Adipose tissue (tissue), 3 donors: ENCODE measurements around the gene COL23A1. TPM values are rescaled to one million over a fixed set of nuclear protein-coding genes. Genes with fewer than 3 reads are reported as not detected.

Source experiments
- H3K27ac ChIP-seq: one replicate; pipeline ENCODE4 v1.5.1; 2013; ENCODE audit warnings: low read depth, low read length
- WGBS, 3 donors: extraction: QIAGEN DNeasy Blood & Tissue Kit; methylation state at CpG; one replicate each; pipeline ENCODE4 v1.1.7; 2013; 5-methylcytosine and 5-hydroxymethylcytosine counted together
- polyA plus RNA-seq, 3 donors: library from polyadenylated mRNA; stranded (reverse); fragments of 200-250 nt; gene quantifications; one replicate each; pipeline ENCODE4 v1.2.3, GENCODE V29; 2013
- donor health status: healthy with polysubstance abuse.
- donor health status: Bipolar disorder and iron deficiency.
- donor health status: healthy.

The COL23A1 gene
- polyA plus RNA-seq, 3 donors = 0.07 to 0.85 (median 0.45) TPM

DNA sequence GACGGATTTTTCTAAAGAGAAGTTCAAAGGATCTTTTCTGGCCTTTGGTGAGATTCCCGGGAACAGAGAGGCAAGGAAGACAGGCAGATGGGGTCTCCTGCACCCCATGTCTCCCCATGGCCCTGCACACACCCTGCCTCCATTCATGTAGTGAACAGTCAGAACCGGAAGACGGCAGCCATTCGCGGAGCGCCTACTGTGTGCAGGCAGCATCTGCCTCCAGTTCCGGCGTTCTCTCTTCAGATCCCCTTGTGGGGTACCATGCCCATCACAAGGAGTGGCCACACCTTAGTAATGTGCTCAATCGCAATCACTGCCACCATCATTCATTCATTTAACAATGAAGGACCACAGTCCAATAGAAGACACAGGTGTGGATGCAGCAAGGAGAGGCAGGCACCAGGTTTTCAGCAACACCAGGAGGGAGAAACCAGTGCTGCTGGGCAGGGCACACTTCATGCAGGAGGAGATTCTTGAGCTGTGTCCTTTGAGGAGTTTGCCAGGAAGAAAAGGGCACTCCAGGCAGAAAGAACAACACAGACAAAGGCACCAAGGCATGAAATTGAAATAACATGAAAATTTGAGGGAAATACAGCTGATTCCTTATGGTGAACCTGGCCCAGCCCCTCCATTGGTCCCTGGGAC is 186.1 kb downstream of the COL23A1 start:
- 90 to 97% (median 95%) methylated on average over 10 of the region's 10 CpGs for WGBS, 3 donors
- no peak overlapping the region for H3K27ac ChIP-seq

- H3K27ac ChIP-seq = no peak overlapping the region
- WGBS, 3 donors = 87 to 91% (median 89%) methylated on average over 8 of the region's 8 CpGs
These were observed 186.8 kb downstream of the COL23A1 start for GRCh38 chr5:178403351-178403750.

DNA sequence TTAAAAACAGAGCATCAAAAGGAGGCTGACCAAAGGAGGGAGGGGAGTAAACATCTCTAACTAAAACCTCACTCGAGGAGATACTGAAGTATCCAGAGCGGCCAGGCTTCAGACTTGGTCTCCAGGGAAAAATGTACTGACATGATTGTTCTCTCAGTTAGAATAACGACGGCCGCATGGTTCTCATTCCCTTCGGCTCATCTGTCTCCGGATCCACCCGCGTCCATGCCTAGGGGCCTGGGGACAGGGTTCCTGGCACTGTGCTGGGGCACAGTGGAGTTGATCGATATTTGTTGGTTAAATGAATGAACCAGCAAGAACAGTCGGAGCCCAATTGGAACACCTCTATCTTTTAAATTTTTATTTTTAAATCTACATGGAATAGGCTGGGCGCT is 190.5 kb downstream of the COL23A1 start:
- H3K27ac ChIP-seq = no peak overlapping the region
- WGBS, 3 donors = 44 to 88% (median 71%) methylated on average over 12 of the region's 12 CpGs

GRCh38 chr5:178398901-178399700 is 191.1 kb downstream of the COL23A1 start:
- 32 to 72% (median 61%) methylated on average over 15 of the region's 15 CpGs for WGBS, 3 donors
- H3K27ac ChIP-seq = no peak overlapping the region

- 51 to 61% (median 59%) methylated on average over 30 to 33 of the region's 33 CpGs for WGBS, 3 donors
- no peak overlapping the region for H3K27ac ChIP-seq
These were observed 193.1 kb downstream of the COL23A1 start for GRCh38 chr5:178396796-178397720.

- WGBS, 3 donors = 82 to 88% (median 86%) methylated on average over 3 of the region's 3 CpGs
- H3K27ac ChIP-seq = no peak overlapping the region
These were observed 196.1 kb downstream of the COL23A1 start for GRCh38 chr5:178394074-178394473.

DNA sequence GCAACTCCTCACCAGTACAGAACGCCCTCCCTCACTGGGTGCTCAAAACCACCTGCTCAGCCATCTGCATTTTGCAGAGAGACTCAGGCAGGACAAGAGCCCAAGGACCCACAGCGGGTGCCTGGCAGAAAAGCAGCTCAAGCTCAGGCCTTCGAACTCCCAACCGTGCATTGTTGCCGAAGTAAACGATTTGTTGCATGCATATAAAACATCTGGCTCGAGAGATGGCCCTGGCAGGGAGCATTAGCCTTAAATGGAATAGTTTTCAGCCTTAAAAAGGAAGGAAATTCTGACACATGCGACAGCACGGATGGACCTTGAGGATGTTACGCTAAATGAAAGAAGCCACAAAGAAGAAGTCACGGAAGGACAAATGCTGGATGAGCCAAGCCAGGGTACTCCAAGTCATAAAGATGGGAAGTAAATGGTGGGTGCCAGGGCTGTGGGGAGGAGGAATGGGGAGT is 197.2 kb downstream of the COL23A1 start:
- H3K27ac ChIP-seq = no peak overlapping the region
- 42 to 70% (median 54%) methylated on average over 11 of the region's 11 CpGs for WGBS, 3 donors

DNA sequence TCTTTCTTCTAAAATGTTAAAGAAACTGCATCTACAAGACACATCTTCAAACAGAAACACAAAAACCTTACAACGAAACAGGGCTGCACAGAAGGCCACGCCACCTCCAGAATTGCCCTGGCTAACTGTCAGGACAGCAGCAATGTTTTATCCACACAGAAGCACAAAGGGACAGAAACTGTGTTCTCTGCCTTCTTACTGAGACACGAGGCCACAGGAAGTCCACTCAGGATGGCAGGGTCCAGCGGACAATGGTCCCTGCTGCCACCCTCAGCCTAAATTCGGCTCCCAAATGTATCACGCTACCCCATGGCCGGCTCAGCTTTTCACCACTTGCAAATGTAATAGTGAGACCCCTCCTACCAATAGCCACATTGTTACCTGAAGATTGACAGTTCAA is 197.8 kb downstream of the COL23A1 start:
- H3K27ac ChIP-seq = no peak overlapping the region
- WGBS, 3 donors = 79 to 83% (median 79%) methylated on average over 7 of the region's 7 CpGs

GRCh38 chr5:178391480-178391879 is 198.7 kb downstream of the COL23A1 start:
- 31 to 59% (median 55%) methylated on average over 4 of the region's 4 CpGs for WGBS, 3 donors
- no peak overlapping the region for H3K27ac ChIP-seq

- H3K27ac ChIP-seq = no peak overlapping the region
These were observed 200.4 kb downstream of the COL23A1 start for GRCh38 chr5:178389796-178390195.

DNA sequence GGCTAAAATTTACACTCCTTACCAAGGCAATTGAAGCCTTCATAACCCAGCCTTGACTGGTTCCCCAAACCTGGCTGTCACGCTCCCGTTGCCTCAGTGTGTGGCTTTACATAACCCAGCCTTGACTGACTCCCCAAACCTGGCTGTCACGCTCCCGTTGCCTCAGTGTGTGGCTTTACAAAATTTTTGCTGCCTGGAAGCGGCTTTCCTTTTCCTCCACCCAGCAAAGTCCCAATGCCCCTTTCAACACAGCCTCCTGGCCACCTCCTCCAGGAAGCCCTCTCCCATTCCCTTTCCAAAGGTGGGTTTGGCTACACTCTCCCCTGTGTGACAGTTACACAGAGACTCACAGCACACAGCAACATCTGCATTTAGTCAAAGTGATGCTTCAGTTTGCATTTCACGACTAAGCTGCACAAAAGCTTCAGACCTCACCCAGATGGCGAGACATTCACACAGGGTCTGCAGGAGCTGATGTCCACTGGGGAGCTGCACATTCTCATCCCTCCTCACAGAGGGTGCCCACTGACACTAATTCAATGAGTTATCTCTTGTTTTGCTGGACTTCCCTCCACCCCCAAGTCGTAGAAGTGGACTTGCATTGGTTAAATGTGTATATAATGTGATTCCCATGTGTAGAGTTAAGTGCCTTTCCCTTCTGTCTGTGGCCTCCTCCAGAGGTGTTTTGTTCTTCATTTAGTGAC is 201.0 kb downstream of the COL23A1 start:
- H3K27ac ChIP-seq = no peak overlapping the region
- WGBS, 3 donors = 65 to 73% (median 72%) methylated on average over 8 of the region's 8 CpGs

More at GRCh38 chr5:178389796-178390195, 200.4 kb downstream of the COL23A1 start:
- 66 to 75% (median 73%) methylated on average over 12 of the region's 12 CpGs for WGBS, 3 donors

DNA sequence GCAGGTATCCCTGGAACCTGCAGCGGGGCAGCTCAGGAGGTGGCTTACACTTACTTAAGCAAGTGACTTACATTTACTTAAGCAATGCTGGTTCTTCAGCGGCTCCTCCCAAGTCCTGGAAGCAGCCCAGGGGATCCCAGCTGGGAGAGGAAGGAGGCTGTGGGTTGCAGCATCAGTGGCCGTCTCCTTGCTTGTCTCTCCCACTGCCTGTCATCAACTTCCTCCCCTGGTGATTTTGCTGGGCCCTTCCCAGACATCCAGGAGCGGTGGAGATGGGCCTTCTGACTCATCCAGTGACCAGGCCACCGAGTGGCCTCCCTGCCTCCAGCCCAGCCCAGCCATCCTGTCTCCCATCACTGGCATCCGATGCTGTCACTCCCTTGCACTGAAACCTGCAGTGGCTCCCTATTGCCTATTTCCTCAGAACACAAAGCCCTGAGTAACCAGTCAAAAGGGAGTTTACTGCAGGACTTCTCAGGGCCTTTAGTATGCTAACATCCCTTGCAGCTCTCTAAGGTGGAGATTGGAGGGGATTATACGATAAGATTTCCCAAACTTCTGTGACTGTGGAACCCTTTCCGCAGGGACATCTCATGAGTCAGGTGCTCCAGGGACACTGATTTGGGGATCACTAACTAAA is 201.7 kb downstream of the COL23A1 start:
- WGBS, 3 donors = 41 to 66% (median 43%) methylated on average over 8 of the region's 8 CpGs
- no peak overlapping the region for H3K27ac ChIP-seq

GRCh38 chr5:178387856-178388190 is 202.4 kb downstream of the COL23A1 start:
- 76 to 88% (median 87%) methylated on average over 7 of the region's 7 CpGs for WGBS, 3 donors
- H3K27ac ChIP-seq = no peak overlapping the region

GRCh38 chr5:178387061-178387855 is 202.9 kb downstream of the COL23A1 start:
- H3K27ac ChIP-seq = no peak overlapping the region
- WGBS, 3 donors = 41 to 80% (median 75%) methylated on average over 20 of the region's 20 CpGs

GRCh38 chr5:178386336-178386931 is 203.8 kb downstream of the COL23A1 start:
- no peak overlapping the region for H3K27ac ChIP-seq
- WGBS, 3 donors = 58 to 83% (median 76%) methylated on average over 20 of the region's 20 CpGs

GRCh38 chr5:178385496-178385890 is 204.7 kb downstream of the COL23A1 start:
- no peak overlapping the region for H3K27ac ChIP-seq
- 43 to 70% (median 67%) methylated on average over 13 of the region's 13 CpGs for WGBS, 3 donors
